GM18951 (cell line): ENCODE data around the gene FAT1.

Experiments used
- POLR2A ChIP-seq: IDR thresholded peaks from 4 replicates; pipeline ENCODE4 v1.6.1; 2011; ENCODE audit warnings: mild to moderate bottlenecking; ENCODE audit not compliant: insufficient read length, insufficient read depth; ENCODE audit errors: extremely low read depth
- in situ Hi-C: fragments of 300-500 bp; cut with MboI; formaldehyde crosslinking; loops from one replicate; pipeline ENCODE4 v1.12.0; 2022; ENCODE audit warnings: low sequenced_read_pairs, mixed read lengths, inconsistent platforms; ENCODE audit not compliant: unreplicated experiment

The FAT1 gene

DNA sequence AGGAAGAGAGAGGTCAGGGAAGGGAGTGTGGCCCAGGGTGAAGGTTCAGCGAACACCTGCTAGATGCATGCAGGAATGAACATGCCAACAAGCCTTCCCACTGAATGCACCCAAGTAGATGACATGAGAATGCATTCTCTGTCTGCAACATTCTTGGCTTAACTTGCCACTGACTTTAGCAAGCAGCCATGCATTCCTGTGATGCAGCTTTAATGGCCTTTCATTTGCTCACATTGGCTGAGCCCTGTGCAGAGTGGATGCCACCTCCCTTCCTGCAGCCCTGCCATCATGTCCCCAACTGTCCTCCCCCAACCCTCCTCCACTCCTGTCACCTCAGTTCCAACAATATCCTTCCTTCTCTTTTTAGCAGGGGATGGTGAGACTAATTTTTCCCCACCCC is 143.0 kb downstream of the FAT1 start:
- in situ Hi-C loops = loop anchor here (10.0 kb wide), 1 partner anchor 286 kb away; no protein-coding TSS in a partner anchor
- no peak for TF ChIP-seq POLR2A

DNA sequence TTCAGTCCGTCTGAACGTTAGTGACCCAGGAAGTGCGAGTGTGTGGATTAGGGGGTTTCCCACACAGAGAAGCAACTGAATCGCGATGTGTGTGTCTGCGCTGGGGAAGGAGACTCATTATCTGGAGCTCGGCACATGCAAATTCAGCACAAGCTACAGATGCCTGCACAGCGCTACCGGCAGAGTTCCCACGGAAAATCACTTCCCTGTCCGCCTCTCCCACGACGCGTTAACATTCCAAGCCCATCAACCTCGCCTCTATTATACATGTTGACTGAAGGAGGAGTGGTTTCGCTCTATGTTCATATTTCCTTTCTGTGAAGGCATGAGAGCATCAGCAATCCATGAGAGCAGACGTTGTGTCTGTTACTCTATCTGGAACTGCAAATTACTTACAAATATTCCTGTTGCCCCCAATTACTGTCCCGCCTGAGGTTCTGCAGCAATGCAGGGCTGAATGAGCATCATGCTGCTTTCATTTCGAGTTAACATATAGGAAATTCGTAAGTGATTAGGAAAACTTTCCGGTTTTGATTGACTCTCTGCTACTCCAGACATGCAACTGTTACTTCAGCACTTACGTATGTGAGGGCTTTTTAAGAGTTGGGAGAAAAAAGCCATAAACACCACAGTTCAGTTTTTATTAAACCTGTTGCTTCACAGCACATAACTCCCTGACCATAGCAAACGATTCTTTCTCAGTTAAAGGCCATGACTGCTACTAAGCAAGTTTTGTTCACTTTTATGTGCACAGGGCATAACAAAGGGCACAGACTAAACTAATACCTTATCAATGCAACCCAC is 153.3 kb downstream of the FAT1 start:
- in situ Hi-C loops = no loop called here
- TF ChIP-seq POLR2A = no peak

DNA sequence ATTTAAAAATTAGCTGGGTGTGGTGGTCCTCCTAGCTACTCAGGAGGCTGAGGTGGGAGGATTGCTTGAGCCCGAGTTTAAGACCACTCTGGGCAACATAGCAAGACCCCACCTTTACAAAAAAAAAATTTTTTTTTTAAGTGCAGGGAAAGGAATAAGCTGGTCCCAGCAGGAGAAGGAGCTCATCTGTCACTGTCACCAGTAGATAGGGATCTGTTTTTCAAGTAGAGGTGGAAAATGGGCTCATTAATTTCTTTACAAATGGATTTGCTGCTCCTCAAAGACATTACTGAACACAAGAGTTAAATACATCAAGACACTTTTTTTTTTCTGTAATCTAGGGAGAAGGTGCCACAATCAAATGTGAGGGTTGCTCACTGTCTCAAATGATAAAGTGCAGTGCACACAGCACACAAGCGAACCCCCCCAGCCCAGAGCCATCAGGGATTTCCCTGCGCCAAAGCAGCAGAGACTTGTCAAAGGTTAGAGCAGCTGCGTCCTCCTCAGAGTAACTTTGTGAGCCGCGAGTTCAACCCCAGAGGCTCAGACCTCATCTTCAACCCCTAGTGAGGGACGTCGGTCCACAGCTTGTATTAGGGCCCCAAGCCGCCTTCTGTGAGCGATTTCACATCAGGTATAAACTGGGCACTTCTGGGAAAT is 154.0 kb downstream of the FAT1 start:
- in situ Hi-C loops = no loop called here

DNA sequence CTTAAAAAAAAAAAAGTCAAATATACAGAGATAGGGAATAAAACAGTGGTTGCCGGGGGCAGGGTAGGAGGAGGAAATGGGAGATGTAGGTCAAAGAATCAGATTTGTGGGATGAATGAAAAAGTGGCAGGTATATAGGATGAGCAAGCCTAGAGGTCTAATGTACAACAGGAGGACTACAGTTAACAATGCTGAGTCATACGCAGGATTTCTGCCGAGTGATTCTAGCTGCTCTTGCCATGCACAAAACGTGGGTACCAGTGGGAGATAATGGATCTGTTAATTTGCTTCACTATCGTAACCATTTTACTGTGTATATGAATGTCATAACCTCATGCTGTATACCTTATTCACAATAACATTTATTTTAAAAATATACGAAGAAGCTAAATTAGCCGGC is 157.6 kb downstream of the FAT1 start:
- in situ Hi-C loops = no loop called here
- no peak for TF ChIP-seq POLR2A

More for the DNA sequence above, 154.0 kb downstream of the FAT1 start:
- no peak for TF ChIP-seq POLR2A

DNA sequence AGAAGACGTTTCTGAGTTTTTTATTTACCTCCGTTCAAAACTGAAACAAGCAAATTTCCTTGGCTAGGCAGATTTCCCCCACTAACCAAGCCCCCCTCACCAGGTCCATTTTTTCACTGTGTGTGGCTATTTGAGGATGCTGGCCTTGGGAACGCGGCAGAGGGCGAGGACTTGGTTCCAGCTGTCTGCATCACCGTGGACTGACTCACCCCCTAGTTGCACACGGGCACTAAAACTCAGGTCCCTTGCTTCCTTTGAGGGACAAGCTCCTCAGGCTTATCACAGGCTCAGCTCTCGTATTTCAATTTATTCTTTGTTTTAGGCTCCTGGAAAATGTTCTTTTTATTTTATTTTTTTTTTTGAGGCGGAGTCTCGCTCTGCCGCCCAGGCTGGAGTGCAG is 159.9 kb downstream of the FAT1 start:
- no peak for TF ChIP-seq POLR2A
- in situ Hi-C loops = no loop called here

DNA sequence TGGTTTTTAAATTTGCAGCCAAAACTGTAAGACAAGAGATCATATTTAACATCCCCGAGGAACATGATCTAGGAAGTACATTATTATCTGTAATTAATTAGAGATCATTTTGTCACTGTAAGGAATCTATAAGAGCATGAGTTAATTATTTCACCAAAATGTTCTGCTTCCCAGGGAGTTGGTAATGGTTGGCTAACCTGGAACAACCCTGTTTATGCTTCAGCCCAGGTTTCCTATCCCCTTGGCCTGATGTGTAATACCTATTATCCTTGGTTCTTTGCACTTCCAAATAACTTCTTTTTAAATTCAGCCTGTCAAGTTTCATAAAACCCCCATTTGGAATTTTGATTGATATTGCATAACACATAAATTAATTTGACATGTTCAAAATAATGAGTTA is 161.9 kb downstream of the FAT1 start:
- in situ Hi-C loops = no loop called here
- TF ChIP-seq POLR2A = no peak

DNA sequence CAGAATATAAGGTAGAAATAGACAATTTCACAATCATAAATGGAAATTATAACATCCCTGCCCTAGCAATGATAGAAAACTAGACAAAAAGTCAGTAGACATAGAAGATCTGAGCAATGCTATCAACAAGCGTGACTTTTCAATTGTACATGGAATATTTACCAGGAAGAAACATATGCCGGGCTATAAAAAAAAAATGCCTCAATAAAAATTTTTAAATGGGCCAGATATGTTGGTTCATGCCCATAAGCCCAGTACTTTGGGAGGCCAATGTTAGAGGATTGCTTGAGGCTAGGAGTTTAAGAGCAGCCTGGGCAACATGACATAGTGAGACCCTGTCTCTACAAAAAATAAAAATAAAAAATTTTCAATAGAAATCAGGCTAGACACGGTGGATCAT is 163.0 kb downstream of the FAT1 start:
- no peak for TF ChIP-seq POLR2A
- in situ Hi-C loops = no loop called here

DNA sequence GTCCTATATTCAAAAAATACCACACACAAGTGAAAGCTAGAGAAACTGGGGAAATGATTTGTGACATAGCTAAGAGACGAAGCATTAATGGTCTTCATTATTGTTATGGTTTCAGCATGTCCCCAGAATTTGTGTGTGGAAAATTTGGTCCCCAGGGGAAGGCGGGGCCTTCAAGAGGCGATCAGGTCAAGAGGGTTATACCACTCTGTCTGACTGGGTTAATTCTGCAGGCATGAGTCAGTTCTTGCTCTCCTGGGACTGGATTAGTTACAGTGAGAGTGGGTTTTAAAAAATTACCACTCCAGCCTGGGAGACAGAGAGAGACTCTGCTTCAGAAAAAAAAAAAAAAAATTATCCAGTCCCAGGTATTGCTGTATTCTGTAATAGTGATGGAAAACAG is 166.2 kb downstream of the FAT1 start:
- TF ChIP-seq POLR2A = no peak
- in situ Hi-C loops = no loop called here

DNA sequence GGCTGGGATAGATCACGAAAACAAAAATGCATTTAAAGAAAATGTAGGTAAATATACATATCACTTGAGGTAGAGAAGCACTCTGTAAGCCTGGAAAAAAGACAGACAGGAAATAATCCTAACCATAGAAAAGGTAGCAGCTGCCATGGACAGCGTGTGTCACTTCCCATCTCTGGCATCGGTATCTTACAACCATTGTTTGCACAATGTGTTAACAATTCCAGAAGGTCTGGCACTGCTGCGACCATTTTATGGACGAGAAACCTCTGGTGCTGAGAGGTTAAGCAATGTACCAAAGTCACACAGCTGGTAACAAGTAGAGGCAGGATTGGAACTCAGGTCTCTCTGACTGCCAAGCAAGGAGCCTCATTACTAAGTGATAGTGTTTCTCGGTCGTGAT is 166.6 kb downstream of the FAT1 start:
- no peak for TF ChIP-seq POLR2A
- in situ Hi-C loops = no loop called here

DNA sequence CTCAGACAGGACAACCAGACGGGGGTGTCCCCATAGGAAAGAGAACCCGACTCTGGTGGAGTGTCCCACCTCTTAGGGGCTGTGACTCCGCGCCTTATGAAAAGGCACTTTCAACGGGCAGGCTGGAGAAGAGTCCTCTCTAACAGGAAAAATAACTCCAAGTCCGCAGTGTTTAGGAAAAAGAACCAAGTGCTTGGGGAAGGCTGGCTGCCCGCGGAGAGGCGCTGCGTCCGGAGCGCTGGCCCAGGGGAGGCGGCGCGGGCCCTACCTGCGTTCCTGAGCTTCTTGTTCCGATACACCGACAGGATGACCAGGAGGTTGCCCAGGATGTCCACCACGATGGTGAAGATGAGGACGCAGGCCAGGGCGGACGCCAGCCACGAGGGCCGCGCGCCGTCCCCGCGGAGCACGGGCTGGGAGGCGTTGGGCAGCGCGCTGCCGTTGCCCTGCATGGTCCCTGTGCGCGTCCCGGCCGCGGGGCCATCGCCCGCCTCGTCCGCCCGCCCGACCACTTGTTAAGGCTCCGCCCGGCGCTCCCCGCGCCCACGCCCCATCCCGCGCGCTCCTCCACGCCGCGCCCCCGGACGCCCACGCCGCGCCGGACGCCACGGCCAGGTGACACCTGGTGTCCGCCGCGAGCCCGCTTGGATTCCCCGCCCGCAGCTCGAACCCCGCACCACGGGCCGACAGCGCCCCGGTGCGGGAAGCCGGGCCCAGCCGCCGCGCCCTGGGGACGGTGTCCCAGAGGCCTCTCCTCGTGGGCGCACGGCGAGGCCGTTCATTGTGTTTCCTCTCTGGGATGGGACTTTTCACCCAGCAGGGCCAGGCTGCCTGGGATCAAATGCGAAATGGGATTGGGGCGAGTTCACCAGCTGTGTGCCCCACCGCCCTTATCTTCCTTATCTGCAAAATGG is 168.5 kb downstream of the FAT1 start, which contains the start of gene MTNR1A:
MTNR1A (minus strand) TSS at position 654 of the 914 bp plus-strand sequence; CDS start at position 452, 202 bp downstream.
- in situ Hi-C loops = no loop called here
- no peak for TF ChIP-seq POLR2A

DNA sequence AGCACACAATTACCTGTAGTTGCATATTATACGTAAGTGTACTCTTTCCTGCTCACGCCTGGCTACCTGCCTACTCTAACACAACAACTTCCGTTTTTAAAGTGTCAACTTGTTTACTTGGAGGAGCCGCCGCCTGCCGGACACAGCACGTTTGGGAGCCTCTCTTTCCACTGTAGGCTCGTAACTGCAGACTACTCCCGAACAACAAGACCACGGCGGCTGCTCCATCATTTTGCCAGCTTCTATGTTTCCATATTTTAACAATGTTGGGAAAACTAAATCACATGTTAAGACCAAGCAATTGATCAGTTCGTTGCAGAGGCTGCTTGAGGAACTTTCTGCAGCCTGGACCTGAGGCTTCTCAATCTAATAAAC is 169.1 kb downstream of the FAT1 start:
- in situ Hi-C loops = no loop called here
- no peak for TF ChIP-seq POLR2A

DNA sequence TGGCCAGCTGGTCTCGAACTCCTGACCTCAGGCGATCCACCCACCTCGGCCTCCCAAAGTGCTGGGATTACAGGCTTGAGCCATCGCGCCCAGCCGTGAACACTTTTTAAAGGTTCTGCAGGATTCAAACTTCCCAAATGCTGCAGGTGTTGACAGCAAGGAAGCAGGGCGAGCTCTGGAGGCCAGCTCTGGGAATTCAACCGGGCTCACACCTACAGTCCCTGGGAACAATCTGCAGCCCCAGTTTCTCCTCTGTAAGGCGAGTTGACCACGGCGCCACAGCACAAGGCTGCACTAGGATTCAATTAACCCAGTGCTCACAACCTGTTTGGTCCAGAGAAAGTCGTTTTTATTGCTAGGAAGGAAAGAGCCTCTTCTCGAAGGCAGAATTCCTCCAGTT is 169.9 kb downstream of the FAT1 start:
- in situ Hi-C loops = no loop called here
- no peak for TF ChIP-seq POLR2A

DNA sequence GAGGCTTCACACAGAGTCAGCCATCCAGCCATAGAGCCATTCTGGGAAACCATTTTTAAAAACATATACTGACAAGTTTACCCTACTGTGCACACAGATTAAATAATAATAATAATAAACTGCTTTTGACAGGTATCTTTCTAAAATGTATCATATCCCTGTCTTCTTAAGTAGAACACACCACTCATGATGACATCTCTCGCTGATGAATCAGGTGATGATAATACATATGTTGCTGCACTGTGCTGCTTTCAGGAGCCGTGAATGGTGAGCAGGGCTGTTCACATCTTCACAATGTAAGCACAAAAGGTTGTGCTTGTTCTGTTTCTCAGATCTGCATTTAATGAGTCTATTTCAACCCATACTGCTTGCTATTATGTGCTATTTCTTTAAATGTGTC is 171.8 kb downstream of the FAT1 start:
- in situ Hi-C loops = no loop called here
- TF ChIP-seq POLR2A = no peak
